ENCODE data around the gene ABHD3.
A peak's percentile ranks its signal among the peaks of the same experiment; 100 is the strongest.

- TF ChIP-seq, protein P1, sequence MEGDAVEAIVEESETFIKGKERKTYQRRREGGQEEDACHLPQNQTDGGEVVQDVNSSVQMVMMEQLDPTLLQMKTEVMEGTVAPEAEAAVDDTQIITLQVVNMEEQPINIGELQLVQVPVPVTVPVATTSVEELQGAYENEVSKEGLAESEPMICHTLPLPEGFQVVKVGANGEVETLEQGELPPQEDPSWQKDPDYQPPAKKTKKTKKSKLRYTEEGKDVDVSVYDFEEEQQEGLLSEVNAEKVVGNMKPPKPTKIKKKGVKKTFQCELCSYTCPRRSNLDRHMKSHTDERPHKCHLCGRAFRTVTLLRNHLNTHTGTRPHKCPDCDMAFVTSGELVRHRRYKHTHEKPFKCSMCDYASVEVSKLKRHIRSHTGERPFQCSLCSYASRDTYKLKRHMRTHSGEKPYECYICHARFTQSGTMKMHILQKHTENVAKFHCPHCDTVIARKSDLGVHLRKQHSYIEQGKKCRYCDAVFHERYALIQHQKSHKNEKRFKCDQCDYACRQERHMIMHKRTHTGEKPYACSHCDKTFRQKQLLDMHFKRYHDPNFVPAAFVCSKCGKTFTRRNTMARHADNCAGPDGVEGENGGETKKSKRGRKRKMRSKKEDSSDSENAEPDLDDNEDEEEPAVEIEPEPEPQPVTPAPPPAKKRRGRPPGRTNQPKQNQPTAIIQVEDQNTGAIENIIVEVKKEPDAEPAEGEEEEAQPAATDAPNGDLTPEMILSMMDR (IDR thresholded peaks at IDR 0.05; ENCODE audit: poor library complexity, severe bottlenecking): peak; percentile 98
- TF ChIP-seq EZH2 (IDR thresholded peaks at IDR 0.05; ENCODE audit: borderline replicate concordance, insufficient read depth, low read length, poor library complexity, severe bottlenecking): no peak
- peak; percentile 82 for TF ChIP-seq REST (IDR thresholded peaks at IDR 0.05; ENCODE audit: borderline replicate concordance)
- peak; percentile 54 for TF ChIP-seq EP300 (conservative IDR thresholded peaks at IDR 0.05; ENCODE audit: poor library complexity, severe bottlenecking)
- TF ChIP-seq MXI1 (conservative IDR thresholded peaks at IDR 0.05; ENCODE audit: poor library complexity, severe bottlenecking): peak; percentile 99
Measured at GRCh38 chr18:21612125-21613039, 92.2 kb downstream of the ABHD3 start, which contains the start of gene SNRPD1.

All from neural cell (in vitro differentiated cells).